Keratinocyte (primary cell): Measurements from ENCODE around the gene NPPA. TPM values are rescaled to one million over a fixed set of nuclear protein-coding genes. Genes with fewer than 3 reads are reported as not detected.

Experiments
- DNase-seq: peaks from one replicate; pipeline ENCODE4 v3.0.0-alpha.2; 2011; ENCODE audit warnings: low read depth, missing footprints, low spot score
- FAIRE-seq: peaks from 2 replicates; lab custom pipeline; 2011; peaks lifted over from hg19 to GRCh38; lab: Jason Lieb, UNC
- H2AFZ ChIP-seq: 2 replicates; pipeline ENCODE4 v1.6.0; 2012; ENCODE audit warnings: low read length, control low read depth, inconsistent platforms; ENCODE audit not compliant: control insufficient read depth
- H3K27ac ChIP-seq: 2 replicates; pipeline ENCODE4 v1.5.1; 2011; ENCODE audit warnings: low read length; ENCODE audit not compliant: control insufficient read depth, insufficient read depth
- H3K27me3 ChIP-seq: 3 replicates; pipeline ENCODE4 v1.6.0; 2011; ENCODE audit warnings: low read length; ENCODE audit not compliant: control insufficient read depth, insufficient read depth; ENCODE audit errors: extremely low read depth
- H3K36me3 ChIP-seq, 2 experiments: 2 replicates in 1 of 2; 3 replicates in 1 of 2; pipeline ENCODE4 v1.5.1; 2011; ENCODE audit warnings: low read length in 2 of 2, mild to moderate bottlenecking in 1 of 2; ENCODE audit not compliant: control insufficient read depth in 2 of 2, insufficient read depth in 2 of 2; ENCODE audit errors: extremely low read depth in 1 of 2
- H3K4me1 ChIP-seq: 3 replicates; pipeline ENCODE4 v1.5.1; 2011; ENCODE audit warnings: low read length; ENCODE audit not compliant: control insufficient read depth, insufficient read depth; ENCODE audit errors: extremely low read depth
- H3K4me2 ChIP-seq: 3 replicates; pipeline ENCODE4 v1.6.0; 2011; ENCODE audit warnings: low read depth, low read length; ENCODE audit not compliant: control insufficient read depth, insufficient read depth; ENCODE audit errors: extremely low read depth
- H3K4me3 ChIP-seq, 3 experiments: fragments of 200-600 bp in 1 of 3; sonication (generic) in 1 of 3; 2 replicates in 2 of 3; 3 replicates in 1 of 3; pipeline ENCODE4 v1.5.1; 2011 to 2016; ENCODE audit warnings: low read length in 3 of 3, mild to moderate bottlenecking in 3 of 3, control low read depth in 2 of 3, inconsistent platforms in 1 of 3, low read depth in 1 of 3, mixed read lengths in 1 of 3, mixed run types in 1 of 3, moderate library complexity in 1 of 3; ENCODE audit not compliant: control insufficient read depth in 2 of 3, insufficient read depth in 2 of 3; ENCODE audit errors: extremely low read depth in 1 of 3
- H3K79me2 ChIP-seq: 2 replicates; pipeline ENCODE4 v1.6.0; 2012; ENCODE audit warnings: low read length; ENCODE audit not compliant: control insufficient read depth, insufficient read depth
- H3K9ac ChIP-seq: 3 replicates; pipeline ENCODE4 v1.6.0; 2011; ENCODE audit warnings: low read length; ENCODE audit not compliant: control insufficient read depth, insufficient read depth; ENCODE audit errors: extremely low read depth
- H3K9me1 ChIP-seq: 3 replicates; pipeline ENCODE4 v1.6.0; 2011; ENCODE audit warnings: low read length; ENCODE audit not compliant: control insufficient read depth, insufficient read depth; ENCODE audit errors: extremely low read depth
- H3K9me3 ChIP-seq: 2 replicates; pipeline ENCODE4 v1.5.1; 2012; ENCODE audit warnings: low read depth, low read length; ENCODE audit not compliant: control insufficient read depth
- H4K20me1 ChIP-seq: 3 replicates; pipeline ENCODE4 v1.6.0; 2011; ENCODE audit warnings: low read length; ENCODE audit not compliant: control insufficient read depth, insufficient read depth; ENCODE audit errors: extremely low read depth
- EZH2 ChIP-seq: IDR thresholded peaks from one replicate; pipeline ENCODE4 v1.6.1; 2012; ENCODE audit warnings: inconsistent platforms, mild to moderate bottlenecking, low read length, moderate library complexity
- dilution Hi-C: fragments of 300-500 bp; cut with MboI; formaldehyde crosslinking; loops from one replicate; pipeline ENCODE4 v1.7.0; 2020; ENCODE audit warnings: low sequenced_read_pairs; ENCODE audit not compliant: extremely low pct_ligation_motif_present
- polyA plus RNA-seq, 5 experiments: library from polyadenylated mRNA; depleted of rRNA in 3 of 5; stranded (reverse) in 3 of 5; stranded (forward) in 1 of 5; unstranded in 1 of 5; fragments of >200 nt; gene quantifications; 1 replicate in 1 of 5; 2 replicates in 3 of 5; 3 replicates in 1 of 5; pipeline versions ENCODE4 v1.2.1 to v1.2.3, GENCODE V29; 2011 to 2012; ENCODE audit warnings: missing spikeins in 2 of 5, low read depth in 1 of 5, low replicate concordance in 1 of 5
- TF ChIP-seq, protein P1 (sequence below), 3 experiments: IDR thresholded peaks in 1 of 3; conservative IDR thresholded peaks in 1 of 3; optimal IDR thresholded peaks in 1 of 3; 2 replicates in 2 of 3; 3 replicates in 1 of 3; pipeline versions ENCODE3 to v1.5.1; 2011; ENCODE audit warnings: low read length in 3 of 3, mild to moderate bottlenecking in 3 of 3, moderate library complexity in 2 of 3, control low read depth in 1 of 3, inconsistent platforms in 1 of 3; ENCODE audit not compliant: insufficient read depth in 2 of 3; ENCODE audit errors: extremely low read depth in 1 of 3

Gene NPPA
- polyA plus RNA-seq, 1 donor (not counting 4 experiments of a cell fraction or from before 2014, with no cell fraction given) = not detected

DNA sequence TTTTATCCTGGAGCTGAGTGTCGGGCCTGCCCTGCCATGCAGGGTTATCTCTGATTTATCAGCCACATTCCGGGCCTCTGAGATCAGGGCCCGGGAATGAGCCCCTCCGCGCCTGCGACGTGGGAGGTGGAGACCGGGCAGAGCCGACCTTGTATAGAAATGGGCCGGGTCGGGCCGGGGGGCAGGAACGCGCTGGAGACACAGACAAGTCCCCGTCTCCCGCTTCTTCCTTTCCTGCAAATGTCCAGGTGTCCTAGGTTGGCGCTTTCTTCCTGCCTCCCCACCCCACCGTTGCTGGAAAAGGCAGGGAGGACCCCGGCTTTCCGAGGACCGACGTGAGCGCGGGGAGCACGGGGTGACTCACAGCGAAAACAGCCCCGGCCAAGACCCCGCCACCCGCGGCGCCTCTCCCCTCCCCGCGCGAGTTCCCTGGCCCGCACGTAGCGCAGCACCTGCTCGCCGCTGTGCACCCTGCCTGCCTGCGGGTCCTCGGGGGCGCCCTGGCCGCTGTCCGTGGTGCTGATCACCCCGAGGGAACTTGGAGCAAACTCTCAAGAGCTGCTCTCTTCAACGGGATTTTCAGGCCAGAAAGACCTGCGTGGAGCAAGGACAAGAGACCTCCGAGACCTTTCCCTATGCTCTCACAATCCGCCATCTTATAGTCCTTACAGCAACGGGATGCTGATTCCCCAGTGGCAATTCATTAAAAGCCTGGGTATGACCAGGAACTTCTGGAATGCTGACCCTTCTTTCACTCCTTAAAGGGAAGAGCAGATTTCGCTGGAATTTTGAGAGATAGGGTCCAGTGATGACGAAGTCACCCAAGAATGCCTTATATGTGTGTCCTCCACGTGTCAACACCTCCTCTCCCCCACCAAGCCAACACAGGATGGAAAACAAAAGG, 11.6 kb upstream of the NPPA start:
- Histone ChIP-seq H4K20me1 (no peaks in the 10 kb centered on the region), H2AFZ (no peak overlapping the region), H3K79me2 (no peaks in the 10 kb centered on the region), H3K9me1 (no peaks in the 10 kb centered on the region), H3K27ac (no peak overlapping the region), H3K36me3 (no peaks in the 10 kb centered on the region), H3K4me2 (no peak overlapping the region), H3K4me1 (peaks cover 3% of the 10 kb centered on the region), H3K9ac (no peak overlapping the region), H3K27me3 (peaks cover 55% of the 10 kb centered on the region), H3K9me3 (no peaks in the 10 kb centered on the region), H3K4me3 (no peak overlapping the region)
- DNase-seq = peak; percentile 15
- no peak for FAIRE-seq
- dilution Hi-C loops = no loop called here
- TF ChIP-seq, protein P1, sequence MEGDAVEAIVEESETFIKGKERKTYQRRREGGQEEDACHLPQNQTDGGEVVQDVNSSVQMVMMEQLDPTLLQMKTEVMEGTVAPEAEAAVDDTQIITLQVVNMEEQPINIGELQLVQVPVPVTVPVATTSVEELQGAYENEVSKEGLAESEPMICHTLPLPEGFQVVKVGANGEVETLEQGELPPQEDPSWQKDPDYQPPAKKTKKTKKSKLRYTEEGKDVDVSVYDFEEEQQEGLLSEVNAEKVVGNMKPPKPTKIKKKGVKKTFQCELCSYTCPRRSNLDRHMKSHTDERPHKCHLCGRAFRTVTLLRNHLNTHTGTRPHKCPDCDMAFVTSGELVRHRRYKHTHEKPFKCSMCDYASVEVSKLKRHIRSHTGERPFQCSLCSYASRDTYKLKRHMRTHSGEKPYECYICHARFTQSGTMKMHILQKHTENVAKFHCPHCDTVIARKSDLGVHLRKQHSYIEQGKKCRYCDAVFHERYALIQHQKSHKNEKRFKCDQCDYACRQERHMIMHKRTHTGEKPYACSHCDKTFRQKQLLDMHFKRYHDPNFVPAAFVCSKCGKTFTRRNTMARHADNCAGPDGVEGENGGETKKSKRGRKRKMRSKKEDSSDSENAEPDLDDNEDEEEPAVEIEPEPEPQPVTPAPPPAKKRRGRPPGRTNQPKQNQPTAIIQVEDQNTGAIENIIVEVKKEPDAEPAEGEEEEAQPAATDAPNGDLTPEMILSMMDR (optimal IDR thresholded peaks at IDR 0.05 in 1 of 3, IDR thresholded peaks at IDR 0.05 in 1 of 3, conservative IDR thresholded peaks at IDR 0.05 in 1 of 3; ENCODE audit: extremely low read depth in 1 of 3, insufficient read depth in 2 of 3, low read length in 3 of 3) = peak; percentile 8 to 32 (median 22)
- peak; percentile 72 for TF ChIP-seq EZH2

GRCh38 chr1:11858613-11858967, 11.0 kb upstream of the NPPA start, which contains the start of gene NPPB:
TSS of gene NPPB (minus strand) at chr1:11858945. CDS start at chr1:11858833, 112 bp downstream.
- TF ChIP-seq, protein P1 (optimal IDR thresholded peaks at IDR 0.05 in 1 of 3, IDR thresholded peaks at IDR 0.05 in 1 of 3, conservative IDR thresholded peaks at IDR 0.05 in 1 of 3; ENCODE audit: extremely low read depth in 1 of 3, insufficient read depth in 2 of 3, low read length in 3 of 3) = no peak
- TF ChIP-seq EZH2 = peak; percentile 82
- FAIRE-seq (no peak), DNase-seq (no peak)
- H3K27ac ChIP-seq = no peak within 1 kb of the TSS
- no peak within 1 kb of the TSS for H3K9ac ChIP-seq
- H3K36me3 ChIP-seq = no peaks in the 10 kb centered on the region
- peaks cover 55% of the 10 kb centered on the region for H3K27me3 ChIP-seq
- no peaks in the 10 kb centered on the region for H3K79me2 ChIP-seq
- dilution Hi-C loops = no loop called here
- H3K4me2 ChIP-seq = no peak within 1 kb of the TSS
- no peak within 1 kb of the TSS for H3K4me3 ChIP-seq
- no peak within 1 kb of the TSS for H2AFZ ChIP-seq
- H3K9me1 ChIP-seq = no peaks in the 10 kb centered on the region
- H4K20me1 ChIP-seq = no peaks in the 10 kb centered on the region
- H3K4me1 ChIP-seq = peaks cover 3% of the 10 kb centered on the region
- H3K9me3 ChIP-seq = no peaks in the 10 kb centered on the region
